Amniotic epithelial cell (primary cell): ENCODE results near the gene OTOS.

ENCODE experiments used
- DNase-seq: peaks from one replicate; pipeline ENCODE4 v3.0.0-alpha.2; 2010; ENCODE audit warnings: low read depth

Gene OTOS

DNA sequence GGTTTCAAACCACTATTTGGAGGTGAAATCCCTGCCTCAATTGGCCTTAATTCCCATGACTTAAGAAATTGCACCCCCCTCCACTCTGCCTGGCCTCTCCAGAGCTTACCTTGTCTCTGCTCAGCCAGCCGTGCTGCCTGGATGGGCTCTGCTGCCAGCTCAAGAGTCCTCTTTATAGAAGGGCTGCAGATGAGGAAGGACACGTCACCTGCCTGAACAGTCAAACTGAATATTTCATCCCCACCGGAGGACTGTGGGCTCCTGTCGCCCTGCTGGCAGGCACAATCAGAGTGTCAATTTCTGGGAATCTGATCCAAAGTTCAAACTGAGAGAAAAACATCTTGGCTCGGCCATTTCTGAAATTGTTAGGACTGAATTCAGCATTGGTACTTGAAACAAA is at the start of gene OTOS:
OTOS (minus strand) TSS at position 148 of the 400 bp plus-strand sequence. CDS start 332 bp downstream, outside the sequence.
- no peak for DNase-seq

DNA sequence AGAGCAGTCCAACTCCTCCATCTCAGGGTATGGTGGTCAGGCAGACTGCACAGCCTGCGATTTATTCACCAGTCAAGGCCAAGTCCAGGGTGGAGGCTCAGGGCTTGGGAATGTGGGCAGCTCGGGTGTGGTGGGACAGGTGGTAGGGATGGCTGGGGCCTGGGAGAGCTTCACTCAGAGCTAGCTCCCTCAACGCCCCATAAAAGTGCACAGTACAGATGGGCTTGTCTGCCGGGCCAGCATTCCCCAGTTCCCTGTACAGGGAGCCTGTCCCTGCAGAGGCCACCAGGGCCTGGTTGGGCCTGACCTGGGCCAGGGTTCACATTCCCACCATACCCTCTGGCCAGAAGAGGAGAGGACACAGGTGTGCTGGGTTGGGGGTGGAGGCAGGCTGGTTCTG is 49.2 kb upstream of the OTOS start:
- no peak for DNase-seq

DNA sequence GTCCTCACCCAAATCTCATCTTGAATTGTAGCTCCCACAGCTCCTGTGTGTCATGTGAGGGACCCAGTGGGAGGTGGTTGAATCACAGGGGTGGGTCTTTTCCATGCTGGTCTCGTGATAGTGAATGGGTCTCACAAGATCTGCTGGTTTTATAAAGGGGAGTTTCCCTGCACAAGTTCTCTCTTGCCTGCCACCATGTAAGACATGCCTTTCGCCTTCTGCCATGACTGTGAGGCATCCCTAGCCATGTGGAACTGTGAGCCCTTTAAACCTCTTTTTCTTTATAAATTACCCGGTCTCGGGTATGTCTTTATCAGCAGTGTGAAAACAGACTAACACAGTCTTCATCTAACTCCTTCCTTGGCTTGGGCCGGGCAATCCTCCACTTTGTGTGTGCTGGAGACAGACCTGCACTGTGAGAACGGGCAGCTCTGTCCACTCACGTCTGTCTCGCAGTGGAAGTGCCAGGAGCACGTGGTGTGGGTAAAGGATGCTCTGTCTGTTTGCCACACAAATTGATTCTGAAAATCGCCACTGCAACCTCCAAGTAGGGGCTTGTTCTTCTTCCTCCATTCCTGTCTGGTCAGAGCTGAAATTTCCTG is 47.6 kb upstream of the OTOS start:
- no peak for DNase-seq

DNA sequence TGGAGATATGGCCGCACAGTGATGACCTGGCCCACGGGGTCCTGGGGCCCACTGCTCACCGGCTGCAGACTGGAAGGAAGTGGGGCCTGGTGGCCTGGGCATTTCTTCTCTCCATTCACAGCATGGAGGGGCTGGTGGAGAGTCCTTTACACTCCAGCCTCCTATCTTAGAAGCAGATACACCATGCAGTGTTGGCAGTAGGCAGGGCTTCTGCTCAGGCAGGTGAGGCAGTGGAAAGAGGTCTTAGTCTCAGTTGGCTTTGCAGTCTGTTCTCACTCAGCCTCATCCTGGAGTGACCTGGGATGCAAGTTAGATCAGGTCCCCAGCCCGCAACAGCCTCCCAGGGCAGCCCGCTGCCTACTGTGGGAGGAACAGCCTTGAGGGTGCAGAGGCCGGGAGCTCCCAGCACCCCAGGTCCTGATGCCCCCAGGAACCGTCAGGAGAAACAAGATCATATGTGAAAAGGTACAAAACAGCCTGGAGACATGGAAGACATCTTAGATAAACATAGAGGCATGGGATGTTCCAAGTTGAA is 45.8 kb upstream of the OTOS start:
- no peak for DNase-seq

DNA sequence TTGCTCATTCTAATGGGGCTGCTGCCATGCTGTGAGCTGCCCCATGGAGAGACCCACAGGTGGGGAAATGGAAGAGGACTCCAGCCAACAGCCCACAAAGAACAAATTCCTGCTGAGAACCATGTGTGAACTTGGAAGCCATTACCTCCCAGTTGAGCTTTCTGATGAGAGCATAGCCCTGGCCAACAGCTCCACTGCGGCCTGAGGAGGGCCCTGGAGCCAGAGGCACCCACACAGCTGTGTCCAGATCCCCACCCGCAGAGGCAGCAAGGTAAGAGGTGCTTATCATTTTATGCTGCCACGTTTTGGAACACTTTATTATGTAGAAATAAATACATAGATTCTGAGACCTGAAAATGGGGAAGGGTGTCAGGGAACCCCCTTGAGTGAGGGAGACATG is 44.2 kb upstream of the OTOS start:
- DNase-seq, result no peak

DNA sequence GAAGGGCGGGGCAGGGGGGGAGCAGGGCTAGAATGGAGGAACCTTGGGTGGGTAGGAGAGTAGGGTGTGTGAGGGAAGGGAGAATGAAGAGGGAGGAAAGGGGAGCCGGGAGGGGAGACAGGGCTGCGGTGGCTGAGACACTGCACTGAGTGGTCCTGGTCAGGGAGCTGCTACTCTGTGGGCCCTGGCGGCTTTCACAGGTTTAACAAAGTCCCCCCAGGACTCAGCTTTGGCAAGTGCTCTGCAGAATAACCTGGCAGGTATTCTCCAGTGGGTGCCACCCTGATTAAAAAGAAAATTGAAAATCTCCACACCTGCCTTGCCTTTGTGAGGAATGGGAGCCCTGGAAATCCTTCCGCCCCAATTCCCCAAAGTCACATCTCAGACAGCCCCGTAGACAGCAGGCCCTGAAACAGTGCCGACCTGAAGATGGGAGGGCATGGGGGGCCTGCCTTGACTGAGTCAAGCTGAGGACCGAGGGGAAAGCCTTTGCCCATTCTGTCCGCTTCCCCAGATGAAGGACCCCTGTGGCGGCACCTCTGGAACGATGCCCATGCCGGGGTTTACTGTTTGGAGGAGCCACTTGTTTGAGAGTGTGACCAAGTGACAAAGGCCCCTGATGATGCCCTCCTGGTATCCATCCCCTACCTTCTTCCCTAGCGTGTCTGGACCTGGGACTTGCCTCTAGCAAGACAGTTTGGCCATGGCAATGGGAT is 43.6 kb upstream of the OTOS start:
- no peak for DNase-seq

DNA sequence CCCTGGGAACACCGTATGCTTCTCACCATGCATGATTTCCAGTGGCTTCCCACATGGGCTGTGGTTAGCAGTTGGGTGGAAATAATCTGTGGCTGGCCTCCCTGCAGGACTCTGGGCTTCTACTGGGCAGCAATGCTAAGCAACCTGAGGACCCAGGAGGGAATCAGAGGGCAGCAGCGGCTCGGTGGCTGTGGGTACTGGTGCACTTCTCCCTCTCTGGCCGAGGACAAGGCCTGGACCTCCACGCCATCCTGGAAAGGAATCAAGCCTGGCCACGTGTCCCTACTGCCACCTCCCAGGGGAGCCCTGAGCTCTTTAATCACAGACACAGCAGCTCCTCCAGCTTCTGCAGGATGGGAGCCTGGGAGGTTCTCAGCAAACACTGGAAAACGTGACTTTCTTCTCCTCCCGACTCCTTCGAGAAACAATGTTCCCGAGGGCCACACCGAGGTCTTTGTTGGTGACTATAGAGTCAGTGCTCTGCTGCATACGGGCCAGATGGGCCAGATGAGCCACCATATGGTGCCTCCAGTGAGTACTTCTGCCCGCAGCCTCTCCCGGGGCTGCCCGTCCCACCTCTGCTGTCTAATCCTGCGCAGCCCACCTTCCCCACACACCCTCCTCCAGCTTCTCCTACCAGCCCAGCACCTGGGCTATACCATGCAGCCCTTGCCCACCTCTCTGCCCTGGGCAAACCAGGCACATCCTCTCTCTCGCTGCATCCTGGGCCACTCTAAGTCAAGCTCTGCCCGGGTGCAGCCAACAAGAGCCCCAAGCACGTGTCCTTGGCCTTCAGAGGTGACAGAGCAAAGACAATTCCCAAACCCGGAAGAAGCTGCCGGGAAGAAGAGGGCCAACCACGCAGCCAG is 42.8 kb upstream of the OTOS start:
- no peak for DNase-seq

DNA sequence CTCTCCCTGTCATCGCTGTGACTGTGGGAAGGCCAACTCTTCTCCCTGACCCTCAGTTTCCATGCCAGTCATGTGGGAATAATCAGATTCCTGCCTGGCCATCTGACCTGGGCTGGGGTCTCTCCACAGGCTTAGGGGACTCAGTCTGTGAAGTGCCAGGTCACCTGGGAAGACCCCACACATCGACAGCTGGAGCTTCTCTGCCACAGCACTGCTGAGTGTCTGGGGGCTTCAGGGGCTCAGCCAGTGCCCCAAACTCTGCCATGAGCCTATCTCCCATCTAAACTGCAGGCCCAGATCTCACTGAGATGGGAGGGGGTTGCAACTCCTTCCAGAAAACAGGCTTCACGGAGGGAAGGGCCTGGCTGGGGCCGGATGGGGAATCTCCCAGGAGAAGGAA is 42.0 kb upstream of the OTOS start:
- DNase-seq, result no peak

DNA sequence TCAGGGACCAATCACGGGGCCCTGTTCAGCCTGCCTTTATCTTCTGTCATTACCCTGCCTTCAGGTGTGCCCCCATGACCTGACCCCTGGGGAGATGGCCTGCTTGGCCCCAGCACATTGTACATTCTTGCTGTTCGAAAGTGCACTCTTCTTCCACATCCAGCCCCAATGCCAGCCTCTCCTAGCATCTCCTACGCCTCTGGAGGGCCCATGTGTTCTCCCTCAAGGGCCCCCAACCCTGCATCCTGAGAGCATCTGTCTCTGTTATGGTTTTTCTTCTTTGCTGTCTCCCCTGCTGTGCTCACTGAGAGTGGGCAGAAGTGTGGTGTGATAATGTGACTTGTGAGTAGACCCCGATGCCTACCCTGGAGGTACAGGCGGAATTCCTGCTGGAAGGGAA is 41.5 kb upstream of the OTOS start:
- DNase-seq, result no peak

DNA sequence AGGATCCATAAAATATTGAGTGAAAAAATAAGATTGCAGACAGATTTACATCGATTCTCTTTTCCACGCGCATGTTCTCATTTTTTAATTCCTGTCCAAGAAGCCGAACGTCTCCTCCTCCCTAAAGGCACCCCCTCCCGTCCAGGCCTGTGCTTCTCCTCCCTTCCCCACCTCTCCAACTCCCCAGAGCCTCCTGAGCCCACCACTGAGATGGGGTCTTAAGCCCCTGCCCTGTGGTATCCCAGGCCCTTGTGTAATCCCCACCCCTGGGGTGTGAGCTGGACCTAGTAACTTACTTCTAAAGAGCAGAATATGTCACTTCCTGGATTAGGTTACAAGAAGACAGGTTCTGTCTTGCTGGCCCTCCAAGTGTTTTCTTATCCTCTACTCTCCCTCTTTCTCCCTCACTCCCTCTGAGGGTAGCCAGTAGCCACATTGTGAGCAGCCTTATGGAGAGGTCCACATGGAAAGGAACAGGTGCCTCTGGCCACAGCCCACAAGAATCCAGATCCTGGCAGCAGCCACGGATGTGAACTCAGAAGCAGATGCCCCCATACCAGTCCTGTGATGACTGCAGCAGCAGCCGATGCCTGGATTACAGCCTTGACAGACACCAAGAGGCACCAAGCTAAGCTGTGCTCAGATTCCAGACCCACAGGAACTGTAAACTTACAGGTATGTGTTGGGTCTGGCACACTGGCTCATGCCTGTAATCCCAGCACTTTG is 39.6 kb upstream of the OTOS start:
- no peak for DNase-seq

DNA sequence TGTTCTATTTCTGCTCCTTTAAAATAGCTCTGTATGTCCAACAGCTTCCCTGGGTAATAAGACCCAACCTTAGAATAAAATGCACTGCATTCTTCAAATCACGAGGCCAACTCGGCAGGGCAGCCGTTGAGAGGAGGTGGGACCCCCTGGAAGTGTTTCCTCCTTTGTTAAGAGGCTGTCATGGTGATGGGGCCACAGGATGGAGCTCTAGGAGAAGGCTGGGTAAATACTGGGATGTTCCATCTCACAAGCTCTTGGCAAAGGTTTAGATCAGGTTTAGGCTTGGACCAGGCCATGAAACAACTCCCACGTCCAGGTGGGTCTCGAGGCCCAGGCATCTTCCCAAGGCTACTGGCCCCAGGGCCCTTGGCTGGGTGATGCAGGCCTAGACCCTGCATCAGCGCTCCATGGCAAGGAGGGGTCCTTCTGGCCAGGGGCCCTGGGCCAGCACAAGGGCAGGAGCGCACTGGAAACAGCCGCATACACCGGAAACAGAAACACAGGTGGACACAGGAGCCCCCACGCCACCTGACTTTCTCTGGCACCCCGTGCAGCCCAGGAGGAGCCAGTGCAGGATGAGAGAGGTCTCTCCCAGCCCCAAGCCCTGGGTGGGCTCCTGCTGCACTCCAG is 38.8 kb upstream of the OTOS start:
- DNase-seq, result no peak

DNA sequence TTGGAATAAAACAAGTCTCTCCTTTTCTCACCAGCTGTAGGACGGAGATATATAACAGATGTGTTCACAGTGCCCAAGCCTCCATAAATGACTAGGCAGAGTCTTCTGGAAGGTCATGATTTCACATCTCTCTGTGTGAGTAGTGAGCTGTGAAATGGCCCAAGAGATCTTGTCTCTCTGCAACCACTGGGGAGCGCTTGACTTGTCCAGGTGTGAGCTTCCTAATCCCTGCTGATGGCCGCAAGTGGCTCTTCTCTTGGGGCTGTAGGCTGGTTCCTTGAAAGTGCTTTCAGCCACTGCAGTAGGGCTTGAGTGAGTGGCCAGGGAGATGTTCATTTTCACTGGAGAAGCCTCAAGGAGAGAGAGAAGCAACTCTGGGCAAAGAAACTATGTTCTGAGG is 38.1 kb upstream of the OTOS start:
- no peak for DNase-seq

DNA sequence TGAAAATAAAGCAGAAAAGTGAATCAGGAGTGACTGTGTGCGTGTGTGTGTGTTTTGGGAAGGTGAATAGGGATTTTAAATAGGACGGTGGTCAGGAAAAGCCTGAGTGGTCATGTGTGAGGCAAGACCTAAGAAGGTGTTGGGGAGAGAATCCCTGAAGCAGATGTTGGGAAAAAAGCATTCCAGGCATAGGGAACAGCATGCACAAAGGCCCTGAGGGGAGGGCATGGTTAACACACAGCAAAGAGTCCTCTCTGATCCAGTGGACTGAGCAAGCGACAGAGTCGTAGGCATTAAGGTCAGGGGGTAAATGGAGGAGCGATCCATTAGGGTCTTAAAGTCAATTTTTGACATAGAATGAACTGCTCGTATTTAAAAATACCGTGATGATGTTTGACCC is 34.0 kb upstream of the OTOS start:
- no peak for DNase-seq

DNA sequence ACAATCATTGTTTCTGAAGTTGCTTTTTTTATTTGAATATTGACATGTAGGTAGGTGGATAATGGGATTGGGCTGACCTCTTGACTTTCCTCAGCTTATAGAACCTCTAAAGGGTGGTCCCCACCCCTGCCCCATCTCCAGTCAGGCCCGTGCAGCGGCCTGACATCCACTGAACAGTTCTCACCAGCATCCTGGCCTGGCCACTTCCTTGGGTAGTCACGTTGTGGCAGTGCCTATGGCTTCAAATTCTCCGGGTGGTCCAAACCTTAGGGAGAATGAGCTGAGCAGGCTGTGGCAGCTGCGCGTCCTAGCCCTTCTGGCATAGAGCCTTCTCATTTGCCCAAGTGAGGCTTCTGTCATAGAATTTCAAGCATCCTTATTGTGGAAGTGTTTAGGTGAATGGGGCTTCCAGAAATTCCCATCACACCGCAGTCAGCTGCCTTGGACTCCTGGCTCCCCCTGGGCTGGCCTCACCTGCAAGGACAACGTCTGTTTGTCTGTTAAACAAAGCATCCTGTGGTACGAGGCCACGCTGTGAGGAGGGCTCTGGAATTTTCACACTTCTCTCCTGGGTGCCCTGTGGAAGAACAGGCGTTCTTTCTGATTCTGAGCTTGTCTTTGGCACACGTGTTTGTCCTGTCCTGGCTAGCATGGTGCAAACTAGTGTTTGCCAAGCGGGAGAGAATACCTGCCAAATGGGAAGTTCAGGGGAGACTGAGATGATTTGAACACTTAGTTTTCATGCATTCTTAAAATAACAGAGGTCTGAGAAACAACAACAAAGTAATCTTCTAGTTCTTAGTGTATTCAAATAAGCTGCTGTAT is 31.8 kb upstream of the OTOS start:
- DNase-seq, result no peak

DNA sequence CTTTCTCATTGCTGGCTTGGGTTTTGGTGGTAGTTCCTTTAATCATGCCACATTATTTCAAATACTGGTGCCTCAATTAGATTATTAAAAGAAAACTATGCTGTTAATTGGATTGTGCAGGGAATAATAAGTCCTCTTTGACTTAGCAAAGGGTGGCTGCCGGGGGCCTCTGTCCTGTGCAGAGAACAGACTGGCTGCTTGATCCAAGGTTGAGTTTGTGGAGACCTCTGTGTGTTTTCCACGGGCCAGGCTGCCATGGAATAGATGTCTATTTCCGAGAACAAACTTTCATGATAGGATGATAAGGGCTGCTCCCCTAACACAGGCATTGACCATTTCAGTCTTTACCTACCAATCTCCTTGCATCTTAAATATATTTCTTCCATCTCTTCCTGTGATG is 30.4 kb upstream of the OTOS start:
- DNase-seq, result no peak

DNA sequence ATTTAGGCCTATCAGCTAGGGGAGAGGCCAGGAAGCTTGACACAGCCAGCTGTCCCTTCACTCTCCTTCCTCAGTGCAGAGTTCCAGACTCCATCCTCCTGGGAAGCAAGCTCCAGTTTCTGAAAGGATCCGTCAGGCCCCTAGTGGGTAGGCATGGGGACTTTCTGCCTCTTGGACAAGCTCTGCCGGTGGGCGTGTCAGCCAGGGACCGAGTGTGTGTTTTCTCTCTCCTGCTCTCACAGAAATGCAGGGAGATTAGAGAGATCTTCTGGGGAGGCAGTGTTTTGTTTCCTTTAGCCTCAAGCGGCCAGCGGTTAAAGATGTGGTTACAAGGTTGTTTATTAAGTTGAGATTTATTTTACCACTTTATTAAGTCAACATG is 29.9 kb upstream of the OTOS start:
- peak; percentile 32 for DNase-seq

DNA sequence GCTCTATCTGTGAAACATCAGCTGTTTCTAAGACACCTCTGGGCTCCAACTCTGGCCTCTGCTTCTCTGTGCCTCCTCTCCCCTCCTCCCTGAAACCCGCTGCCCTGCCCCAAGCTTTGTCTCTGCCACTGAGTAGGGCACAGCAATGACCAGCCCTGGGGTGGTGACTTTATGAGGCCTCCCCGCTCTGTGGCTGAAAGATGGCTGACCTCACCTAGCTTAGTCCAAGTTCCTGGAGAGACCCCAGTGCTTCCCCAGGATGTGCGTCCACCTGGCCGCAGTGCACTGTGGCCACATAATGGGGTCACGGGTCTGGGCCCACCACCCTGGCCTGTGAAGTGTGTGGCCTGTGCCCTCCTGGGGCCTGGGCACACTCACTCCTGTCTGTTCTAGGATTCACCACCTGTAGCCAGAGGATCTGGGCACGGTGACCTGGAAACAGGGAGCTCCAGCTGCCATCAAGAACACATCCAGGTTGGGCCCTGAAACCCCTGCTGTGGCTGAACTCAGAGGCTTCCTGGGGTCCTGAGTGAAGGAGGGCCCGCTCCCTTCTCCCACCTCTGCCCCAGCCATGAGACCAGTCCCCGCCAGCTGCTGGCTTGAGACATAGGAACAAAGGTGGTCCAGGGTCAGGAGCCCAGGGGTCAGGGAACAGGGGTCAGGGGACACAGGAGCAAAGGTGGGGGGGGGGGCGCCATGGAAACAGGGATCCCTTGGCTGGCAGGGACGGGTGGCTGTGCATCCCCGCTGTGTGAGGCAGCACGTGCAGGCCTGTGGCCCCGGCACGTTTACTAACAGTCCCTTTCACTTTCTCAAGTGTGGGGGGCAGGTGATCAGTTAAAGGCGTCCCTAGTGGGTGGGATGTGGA is 29.3 kb upstream of the OTOS start:
- no peak for DNase-seq

DNA sequence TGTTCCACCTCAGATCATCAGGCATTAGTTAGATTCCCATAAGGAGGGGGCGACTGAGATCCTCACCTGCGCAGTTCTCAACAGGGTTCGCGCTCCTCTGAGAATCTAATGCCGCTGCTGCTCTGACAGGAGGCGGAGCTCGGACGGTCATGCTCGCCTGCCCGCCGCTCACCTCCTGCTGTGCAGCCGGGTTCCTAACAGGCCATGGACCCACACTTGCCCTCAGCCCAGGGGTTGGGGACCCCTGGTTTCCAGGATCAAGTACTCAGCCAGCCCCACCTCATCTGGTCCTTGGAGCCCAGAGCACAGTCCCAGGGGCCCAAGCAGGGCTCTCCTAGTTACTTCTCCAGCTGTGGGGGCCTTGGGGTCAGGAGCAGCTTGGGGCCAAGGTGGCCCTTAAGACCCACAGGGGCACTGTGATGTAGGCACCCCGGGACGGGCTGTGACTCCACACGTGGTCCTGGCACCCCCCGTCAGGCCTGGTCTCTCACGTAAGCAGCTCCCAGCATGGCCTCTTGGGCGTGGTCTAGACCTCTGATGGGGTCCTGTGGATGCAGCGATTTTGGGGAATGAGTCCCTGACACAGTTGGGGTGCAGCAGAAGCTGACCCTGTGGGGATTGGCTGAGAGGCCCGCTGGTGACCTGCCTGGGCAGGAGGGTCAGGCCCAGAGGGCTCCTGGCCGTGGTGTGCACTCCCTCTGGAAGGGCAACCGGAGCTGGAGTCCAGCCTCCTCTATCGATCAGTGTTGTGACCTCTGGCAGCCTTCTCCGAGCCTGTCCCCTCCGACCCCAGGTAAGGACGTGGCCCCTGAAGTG is 28.3 kb upstream of the OTOS start:
- no peak for DNase-seq

DNA sequence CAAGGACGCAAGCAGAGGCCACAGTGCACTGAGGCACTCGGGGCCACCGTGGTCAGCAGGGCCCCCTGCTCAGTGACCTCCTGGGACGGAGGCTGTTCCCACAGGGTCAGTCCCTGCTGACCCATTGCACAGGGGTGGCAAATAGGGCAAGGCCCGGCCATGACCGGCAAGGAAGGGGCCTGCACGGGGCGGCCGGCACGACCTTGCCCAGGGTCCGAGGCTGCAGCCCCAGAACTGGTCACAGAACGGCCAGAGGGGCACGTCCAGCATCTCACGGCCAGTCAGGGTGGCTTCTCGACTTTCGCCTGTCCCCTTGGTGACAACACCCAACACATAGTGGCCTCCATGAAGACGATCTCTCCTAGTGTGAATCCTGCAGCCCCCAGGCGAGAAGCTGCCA is 27.6 kb upstream of the OTOS start:
- DNase-seq, result no peak
